IPS-18c (cell line): ENCODE results near the gene ASB2.

Source experiments
- H3K4me3 ChIP-seq: 2 replicates; pipeline ENCODE4 v1.7.0; 2013; ENCODE audit warnings: low read depth, mild to moderate bottlenecking, low read length, moderate library complexity; ENCODE audit not compliant: insufficient read depth
- H3K9me3 ChIP-seq: one replicate; pipeline ENCODE4 v1.6.1; 2013; ENCODE audit warnings: mild to moderate bottlenecking, low read length, moderate library complexity; ENCODE audit not compliant: control insufficient read depth, insufficient read depth

The ASB2 gene

DNA sequence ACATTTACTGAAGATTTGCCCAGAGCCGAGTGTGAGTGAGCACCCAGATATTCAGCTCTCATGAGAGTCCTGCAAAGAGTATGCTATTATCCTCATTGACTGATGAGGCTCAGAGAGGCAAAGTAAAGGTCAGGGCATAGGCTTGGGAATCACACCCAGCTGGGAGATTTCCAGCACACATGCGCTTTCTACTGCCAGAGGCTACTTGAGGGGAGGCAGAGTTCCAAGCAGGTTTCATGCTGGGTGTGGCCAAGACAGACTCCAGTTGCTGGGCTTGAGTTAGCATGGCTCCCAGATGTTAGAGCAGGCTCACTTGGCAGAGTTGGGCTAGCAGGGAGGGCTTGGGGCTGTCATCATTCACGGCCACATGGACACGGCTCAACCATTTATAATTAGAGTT lies 63.6 kb downstream of the ASB2 start:
- Histone ChIP-seq H3K4me3 (no peak overlapping the region), H3K9me3 (no peaks in the 10 kb centered on the region)

DNA sequence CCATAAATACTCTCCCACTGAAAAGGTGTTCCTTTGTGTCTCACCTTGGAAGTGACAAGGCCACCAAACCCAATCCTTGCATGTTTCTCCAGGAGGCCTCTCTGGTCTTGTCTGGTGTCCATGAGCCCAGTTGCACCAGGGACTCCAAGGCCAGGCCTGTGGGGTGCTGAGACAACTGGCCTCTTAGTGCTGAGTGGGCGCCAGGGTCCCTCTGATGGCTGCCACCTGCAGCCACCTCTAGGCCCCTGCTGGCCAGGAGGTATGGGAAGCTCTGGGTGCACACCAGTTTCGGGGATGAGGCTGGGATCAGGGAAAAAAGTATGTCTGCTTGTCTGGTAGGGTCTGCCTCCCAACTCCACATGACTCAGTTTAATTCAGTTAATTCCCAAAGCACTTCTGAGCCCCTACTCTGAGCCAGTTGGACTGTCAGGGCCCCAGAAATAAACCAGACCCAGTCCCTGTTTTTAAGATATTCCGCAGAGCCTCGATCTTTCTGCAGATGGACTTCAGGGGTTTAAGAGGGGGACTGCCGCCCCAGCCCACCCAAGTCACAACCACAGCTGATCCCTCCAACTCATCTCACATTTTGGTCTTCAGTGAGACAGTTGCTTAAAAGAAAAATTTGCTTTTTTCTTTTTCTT lies 64.3 kb downstream of the ASB2 start:
- H3K4me3 ChIP-seq: no peak overlapping the region
- H3K9me3 ChIP-seq: no peaks in the 10 kb centered on the region

DNA sequence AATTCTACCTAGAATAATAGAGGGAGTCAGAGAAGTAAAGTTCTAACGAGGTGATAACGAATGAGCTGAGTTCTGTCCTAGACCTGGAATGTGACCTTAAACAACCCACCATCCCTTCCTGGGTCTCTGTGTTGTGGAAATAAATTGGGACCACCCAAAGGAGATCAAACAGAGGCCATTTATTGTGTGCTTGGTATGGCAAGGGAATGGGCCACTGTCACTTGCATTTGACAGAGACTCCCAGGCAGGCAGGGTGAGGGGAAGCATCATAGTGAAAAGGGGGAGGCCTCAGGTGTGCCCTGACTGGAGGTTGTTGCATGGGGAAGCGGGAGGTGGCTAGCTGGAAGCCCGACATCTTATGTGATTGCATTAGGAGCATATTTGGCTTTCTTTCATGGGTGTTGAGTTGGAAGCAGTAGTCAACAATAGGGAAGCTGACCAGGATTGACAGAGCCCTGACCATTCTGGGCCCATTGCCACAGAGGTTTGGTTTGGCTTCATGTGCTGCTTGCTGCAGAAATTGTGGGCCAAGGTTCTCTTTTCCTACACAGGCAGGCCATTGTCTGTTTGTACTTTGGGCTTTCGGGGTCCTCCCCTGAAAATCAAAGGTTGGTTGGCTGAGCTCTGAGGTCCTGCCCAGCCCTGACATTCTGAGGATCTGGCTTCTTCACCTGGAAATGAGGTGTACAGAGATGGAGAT lies 66.8 kb downstream of the ASB2 start:
- H3K9me3 ChIP-seq: no peaks in the 10 kb centered on the region
- H3K4me3 ChIP-seq: no peak overlapping the region

DNA sequence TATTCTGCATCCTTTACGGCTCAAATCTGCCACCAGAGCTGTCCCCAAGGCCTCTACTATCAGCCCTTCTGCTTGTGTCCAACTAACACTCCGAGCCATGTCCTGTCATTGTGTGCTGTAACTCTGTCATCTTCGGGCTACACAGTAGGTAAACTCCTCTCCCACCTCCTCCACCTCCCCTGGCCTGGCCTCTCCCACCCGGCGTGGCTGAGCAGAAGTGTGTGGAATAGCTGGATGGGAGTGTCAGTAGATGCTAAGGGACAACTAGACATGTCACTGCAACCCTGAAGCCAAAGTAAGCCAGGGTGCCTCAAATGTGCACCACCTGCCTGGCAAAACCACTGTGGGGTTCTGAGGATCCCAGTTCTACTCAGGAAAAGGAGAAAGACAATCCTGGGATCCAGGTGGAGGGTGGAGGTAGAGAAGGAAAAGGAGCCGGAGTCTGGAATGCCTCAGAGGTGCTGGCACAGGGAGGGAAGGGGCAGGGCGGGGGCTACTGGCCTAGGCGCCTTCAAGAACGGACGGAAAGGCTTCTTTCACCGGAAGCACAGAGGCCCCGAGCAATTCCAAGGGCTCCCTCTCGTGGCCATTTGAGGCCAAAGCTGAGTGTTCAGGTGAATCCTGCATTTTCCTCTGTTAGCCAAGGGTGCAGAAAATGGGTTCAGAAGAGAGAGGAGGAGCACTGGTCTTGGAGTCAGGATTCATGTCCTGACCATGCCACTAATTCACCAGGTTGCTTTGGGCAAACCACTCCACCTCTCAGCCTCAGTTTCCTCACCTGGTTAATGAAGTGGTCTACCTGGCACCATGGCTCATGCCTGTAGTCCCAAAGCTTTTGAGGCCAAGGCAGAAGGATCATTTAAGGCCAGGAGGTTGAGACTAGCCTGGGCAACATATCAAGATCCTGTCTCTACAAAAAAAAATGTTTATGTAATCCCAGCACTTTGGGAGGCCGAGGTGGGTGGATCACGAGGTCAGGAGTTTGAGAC lies 69.7 kb downstream of the ASB2 start:
- H3K9me3 ChIP-seq: no peaks in the 10 kb centered on the region
- no peak overlapping the region for H3K4me3 ChIP-seq

DNA sequence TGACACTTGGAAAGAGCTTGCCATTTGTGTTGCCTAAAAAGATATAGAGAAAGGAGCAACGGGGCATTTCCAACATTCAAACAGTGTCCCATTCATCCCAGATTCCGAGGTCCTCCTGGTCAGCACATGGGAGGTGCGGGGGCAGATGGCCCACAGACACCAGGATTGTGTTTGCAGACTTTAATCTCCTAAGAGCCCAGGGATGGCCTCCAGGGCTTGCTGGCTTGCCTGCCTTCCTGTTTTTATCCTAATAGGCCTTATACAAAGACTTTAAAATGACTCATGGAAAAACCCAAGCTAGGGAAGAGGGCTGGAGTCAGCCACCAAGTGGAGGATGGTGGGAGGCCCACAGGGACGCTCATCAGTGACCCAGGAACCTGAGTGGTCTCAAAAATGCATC lies 70.7 kb downstream of the ASB2 start:
- Histone ChIP-seq H3K9me3 (no peaks in the 10 kb centered on the region), H3K4me3 (no peak overlapping the region)

DNA sequence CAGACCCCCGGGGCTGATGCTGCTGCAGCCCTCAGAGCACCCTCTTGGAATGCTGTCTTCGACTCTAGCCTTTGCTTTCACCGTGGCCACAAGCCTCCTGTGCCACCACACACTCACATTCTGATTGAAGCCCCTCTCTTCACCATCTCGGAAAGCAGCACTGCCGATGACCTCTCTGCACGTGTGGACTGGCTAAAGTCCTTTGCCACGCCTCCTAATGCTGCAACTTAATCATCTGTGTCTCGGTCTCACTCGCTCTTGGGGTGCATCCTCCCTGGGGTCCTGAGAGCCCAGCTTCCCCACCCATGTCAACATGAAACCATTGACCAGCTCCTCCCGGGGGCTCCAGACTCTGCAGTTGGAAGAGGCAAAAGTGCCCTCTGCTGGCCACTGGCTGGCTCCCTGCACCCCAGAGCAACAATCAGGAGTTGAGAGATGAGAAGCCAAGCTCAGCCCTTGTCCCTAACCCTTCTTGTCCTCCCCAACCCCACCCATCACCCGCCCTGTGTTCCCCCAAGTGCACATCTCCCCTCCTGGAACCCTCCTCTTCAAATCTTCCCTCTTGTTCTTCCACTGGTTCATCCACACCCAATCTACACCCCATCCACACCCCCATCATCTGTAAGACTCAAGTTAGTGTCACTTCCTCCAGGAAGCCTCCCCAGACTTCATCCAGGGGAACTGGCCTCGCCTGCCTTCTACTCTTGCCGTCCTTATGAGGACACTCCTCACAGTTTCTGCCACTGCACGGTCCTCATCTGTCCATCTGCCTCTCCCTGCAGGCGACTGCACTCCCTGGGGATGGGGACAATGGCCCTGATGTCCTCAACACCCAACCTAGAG lies 72.8 kb downstream of the ASB2 start:
- no peaks in the 10 kb centered on the region for H3K9me3 ChIP-seq
- no peak overlapping the region for H3K4me3 ChIP-seq

DNA sequence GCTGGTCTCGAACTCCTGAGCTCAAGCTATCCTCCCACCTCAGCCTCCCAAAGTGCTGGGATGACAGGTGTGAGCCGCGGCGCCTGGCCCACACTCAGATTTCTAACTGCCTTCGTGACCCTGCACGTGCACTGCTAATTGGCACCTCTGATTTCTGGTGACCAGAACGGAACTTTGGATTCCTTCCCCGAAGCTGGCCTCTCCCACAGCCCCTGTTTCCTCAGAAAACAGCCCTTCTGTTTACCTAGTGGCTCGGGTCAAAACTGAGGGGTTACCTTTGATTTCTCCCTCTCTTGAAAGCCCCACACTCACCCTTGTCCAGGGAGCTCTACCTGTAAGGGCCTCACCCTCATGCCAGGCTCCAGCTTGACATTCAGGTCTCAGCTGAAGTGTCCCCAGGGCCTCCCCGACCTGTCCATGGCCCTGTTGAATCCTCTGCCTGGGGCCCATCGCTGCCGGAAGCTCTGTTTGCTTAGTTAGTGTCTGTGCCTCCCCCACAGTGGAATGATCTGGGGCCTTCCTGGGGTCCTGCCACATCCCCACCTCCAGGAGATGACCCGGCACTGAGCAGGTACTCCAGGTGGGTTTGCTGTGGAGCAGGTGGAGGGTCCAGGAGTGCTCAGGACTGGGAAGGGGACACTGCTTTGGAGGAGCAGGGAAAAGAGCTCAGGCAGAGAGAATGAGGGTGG lies 73.6 kb downstream of the ASB2 start:
- no peak overlapping the region for H3K4me3 ChIP-seq

DNA sequence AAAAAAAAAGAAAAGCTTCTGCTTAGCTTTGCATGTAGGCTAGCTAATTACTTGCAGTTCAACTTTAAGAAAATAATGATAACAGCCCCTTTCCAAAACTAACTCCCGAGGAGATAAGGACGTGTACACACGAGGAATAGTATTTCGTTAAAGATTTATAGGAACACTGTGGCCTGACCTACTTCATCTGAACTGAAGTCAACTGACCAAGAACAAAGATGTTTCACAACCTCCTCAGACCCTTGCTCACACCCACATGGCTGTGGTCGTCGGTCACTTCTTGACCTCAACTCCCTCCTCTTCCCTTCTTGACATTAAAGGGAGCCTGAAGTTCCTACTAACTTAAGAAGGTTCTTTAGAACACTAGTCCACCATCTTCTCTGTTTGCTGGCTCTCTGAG lies 74.6 kb downstream of the ASB2 start:
- Histone ChIP-seq H3K9me3 (no peaks in the 10 kb centered on the region), H3K4me3 (no peak overlapping the region)

More for the DNA sequence above, 73.6 kb downstream of the ASB2 start:
- no peaks in the 10 kb centered on the region for H3K9me3 ChIP-seq

DNA sequence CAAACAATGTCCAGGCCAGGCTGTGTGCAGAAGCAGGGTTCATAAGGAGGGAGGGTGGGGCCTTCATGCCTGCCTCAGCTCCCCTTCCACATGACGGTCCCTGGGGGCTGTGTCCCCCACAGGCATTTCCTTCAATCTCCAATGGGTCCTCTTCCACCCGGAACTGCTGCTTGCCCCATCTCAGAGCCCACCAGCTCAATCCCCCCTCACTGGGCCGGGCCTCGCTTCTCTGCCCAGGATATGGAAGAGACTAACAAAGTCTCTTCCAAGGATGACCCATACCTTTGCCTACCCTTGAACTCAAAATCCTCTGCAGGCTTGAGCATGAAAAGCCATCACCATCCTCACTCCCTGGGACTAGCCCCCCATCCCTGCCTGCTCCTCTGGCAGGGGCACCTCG lies 77.6 kb downstream of the ASB2 start:
- Histone ChIP-seq H3K9me3 (no peaks in the 10 kb centered on the region), H3K4me3 (no peak overlapping the region)

DNA sequence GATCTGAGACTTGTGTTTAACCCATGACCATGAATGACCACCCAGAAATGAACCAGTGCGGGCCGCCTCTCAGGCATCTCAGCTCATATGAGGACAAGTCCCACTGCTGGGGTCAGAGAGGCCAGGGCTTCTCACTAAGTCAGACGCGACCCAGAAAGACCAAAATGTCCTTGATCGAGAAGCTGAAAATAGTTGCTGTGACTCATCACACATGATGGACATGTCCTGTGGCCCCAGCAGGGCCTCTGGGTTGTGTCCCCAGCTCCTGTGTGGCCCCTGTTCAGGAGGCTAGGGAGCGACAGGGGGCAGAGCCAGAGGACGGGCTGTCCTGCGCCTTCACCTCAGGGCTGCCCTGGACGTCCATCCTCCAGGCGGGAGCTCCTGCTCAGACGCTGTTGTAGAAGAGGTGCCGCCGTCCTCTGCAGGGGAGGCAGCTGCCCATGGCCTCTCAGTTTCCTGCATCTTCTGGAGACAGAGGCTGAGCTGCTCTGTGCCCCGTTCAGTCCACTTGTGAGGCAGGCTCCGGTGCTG lies 78.2 kb downstream of the ASB2 start:
- H3K4me3 ChIP-seq: no peak overlapping the region
- H3K9me3 ChIP-seq: no peaks in the 10 kb centered on the region

DNA sequence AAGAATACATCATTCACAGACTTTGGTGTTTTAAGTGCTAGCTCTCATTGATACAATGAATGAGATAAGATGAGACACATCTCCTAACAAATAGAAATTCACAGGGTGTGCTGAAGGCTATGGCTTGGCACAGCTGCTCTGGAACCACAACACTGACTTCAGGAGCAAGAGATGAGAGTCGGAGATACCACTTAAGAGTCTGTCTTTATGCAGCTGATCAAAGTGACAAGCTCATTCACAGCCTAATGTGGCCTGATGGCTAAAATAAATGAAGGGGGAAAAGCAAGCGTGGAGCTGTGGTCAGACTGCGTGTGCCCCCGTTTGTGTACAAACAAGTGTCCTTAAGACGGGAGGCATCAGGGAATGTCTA lies 78.9 kb downstream of the ASB2 start:
- Histone ChIP-seq H3K4me3 (no peak overlapping the region), H3K9me3 (no peaks in the 10 kb centered on the region)

DNA sequence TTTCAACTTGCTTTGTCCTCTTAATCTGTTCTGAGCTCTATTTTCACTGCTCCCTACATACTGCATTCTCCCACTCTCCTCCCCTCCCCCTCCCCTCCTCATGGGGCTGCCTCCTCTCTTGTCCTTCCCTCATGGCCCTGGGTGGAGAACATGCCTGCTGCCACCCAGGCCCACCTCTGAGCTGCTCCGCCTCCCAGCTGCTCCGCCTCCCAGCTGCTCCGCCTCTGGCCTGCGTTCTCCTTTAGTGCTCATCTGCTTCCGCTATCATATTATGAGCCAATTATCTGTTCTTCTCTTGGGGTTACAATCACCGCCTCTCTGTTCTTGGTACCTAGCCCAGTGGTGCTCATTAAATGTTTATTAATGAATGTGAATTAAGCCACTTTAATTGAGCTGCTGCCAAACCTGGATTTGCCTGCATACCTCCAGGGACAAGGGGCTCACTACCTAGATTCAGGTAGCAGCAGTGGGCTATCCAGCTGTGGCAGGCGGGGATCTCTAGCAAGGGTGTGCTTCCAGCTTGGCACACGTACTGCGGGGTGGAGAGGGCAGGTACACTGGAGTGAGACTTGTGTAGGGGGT lies 81.3 kb downstream of the ASB2 start:
- Histone ChIP-seq H3K9me3 (no peaks in the 10 kb centered on the region), H3K4me3 (no peak overlapping the region)

DNA sequence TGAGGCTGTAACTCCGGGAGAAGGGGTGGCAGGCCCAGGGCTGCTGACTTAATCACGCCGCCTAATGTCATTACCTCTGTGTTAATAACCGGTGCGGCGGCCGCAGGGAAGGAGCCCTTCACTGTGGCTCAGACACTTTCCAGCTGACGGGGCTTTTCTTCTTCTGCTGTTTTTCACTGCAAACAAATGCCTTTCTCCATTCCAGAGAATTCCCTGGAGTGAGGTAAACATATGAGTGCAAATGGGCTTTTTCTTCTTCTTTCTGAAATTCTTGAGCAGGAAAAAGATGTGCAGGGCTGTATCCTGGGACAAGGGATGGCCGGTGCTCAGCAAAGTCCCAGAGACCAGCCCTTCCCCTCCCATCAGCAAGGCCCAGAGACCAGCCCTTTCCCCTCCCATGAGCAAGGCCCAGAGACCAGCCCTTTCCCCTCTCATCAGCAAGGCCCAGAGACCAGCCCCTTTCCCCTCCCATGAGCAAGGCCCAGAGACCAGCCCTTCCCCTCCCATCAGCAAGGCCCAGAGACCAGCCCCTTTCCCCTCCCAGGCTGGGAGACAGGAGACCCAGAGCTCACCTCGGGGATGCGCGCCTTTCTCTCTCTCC lies 82.6 kb downstream of the ASB2 start:
- Histone ChIP-seq H3K4me3 (no peak overlapping the region), H3K9me3 (no peaks in the 10 kb centered on the region)

DNA sequence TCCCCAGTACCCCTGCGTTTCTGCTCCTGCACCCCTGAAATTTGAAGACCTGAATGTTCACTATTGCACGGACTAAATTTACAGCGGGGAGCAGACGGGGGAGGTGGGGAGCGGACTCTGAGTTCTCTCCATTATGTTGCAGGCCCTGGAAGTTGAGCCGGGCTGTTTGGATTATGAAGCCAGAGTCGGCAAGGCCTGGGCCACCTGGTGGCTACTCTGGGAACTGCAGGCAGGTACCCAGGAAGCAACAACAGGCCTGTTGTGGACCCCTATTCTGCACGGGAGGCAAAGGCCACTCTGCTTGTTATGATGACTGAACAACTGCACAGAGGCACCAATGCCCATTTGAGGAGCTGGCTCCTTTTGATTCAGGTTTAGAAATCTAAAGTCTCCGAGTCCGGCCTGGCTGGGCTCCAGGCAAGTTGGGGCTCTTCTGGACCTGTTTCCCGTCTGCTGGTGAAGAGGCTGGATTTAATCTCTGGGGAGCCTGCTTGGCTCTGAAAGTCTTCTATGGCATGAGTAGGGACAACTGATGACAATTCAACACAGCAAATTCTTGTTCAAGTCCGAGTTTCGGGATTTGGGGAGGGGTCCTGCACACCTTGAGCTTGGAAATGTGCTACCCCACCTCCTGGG lies 83.3 kb downstream of the ASB2 start:
- Histone ChIP-seq H3K4me3 (no peak overlapping the region), H3K9me3 (no peaks in the 10 kb centered on the region)

DNA sequence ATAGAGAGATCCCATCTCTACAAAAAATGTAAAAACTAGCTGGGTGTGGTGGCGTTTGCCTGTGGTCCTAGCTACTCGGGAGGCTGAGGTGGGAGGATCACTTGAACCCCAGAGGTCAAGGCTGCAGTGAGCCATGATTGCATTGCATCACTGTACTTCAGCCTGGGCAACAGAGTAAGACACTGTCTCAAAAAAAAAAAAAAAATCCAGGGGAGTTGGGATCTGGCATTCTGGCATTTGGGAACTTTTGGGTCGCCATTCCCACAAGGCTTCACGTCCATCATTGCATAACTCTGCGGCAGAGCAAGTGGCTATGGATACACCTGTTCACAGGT lies 83.9 kb downstream of the ASB2 start:
- Histone ChIP-seq H3K4me3 (no peak overlapping the region), H3K9me3 (no peaks in the 10 kb centered on the region)
